Renal cortex interstitium (tissue), 11 donors: ENCODE data around the gene EXD1. TPM values are rescaled to one million over a fixed set of nuclear protein-coding genes. Genes with fewer than 3 reads are reported as not detected.
"Not testable (repeated sequence)": the region's sequence is repeated elsewhere in the genome, so short reads cannot be mapped to it uniquely, and the experiment has no call there.

Experiments
- DNase-seq, 11 donors: peaks; one replicate each; pipeline ENCODE4 v3.0.0-alpha.2; 2013; ENCODE audit warnings: low read depth in 9 of 11, low spot score in 4 of 11; ENCODE audit errors: extremely low read depth in 1 of 11
- polyA plus RNA-seq, 3 donors: library from polyadenylated mRNA; unstranded; fragments of 120-200 nt; gene quantifications; one replicate each; pipeline ENCODE4 v1.2.1, GENCODE V29; 2013; ENCODE audit not compliant: insufficient read length in 3 of 3

Gene EXD1
- polyA plus RNA-seq, 3 donors, result not detected

DNA sequence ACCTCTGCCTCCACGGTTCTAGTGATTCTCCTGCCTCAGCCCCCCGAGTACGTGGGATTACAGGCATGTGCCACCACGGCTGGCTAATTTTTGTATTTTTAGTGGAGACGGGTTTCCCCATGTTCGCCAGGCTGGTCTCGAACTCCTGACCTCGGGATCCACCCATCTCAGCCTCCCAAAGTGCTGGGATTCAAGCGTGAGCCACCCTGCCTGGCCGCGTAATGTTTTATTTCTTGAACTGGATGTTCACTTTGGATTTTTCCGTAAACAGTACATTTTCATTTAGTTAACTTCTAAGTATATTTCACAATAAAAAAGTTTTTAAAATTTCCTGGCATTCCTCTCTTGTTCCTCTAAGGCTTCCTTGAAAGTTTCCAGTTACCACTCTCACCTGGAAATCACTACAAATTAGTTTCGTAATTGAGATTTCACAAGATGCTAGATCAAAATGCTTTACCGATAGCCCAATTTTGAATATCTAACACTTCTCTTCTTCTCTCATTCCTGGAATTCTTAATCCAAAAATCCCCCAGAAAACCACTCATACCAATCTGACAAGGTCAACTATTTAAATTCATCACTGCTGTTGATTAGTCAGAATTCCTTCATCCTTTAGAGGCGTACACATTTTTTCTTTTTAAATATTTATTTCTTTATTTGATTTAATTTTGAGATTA lies 69.8 kb downstream of the EXD1 start:
- no peak for DNase-seq

DNA sequence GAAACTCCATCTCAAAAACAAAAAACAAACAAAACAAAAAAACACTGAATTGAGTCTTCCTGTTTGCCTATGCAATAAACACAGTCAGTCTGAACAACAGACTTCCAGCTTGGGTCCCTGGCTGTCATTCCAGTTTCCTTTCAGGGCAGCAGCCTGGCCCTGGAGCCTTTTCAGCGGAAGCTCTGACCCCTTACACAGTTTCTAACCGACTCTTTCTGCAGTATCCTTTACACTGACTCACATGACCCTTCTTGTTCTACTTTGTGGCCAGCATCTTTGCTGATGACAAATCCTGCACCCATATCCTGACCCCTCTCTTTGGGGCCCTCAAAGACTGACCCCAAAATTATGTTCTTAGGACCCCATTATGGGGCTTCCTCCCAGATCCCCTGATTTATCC lies 76.1 kb downstream of the EXD1 start:
- DNase-seq, result no peak

DNA sequence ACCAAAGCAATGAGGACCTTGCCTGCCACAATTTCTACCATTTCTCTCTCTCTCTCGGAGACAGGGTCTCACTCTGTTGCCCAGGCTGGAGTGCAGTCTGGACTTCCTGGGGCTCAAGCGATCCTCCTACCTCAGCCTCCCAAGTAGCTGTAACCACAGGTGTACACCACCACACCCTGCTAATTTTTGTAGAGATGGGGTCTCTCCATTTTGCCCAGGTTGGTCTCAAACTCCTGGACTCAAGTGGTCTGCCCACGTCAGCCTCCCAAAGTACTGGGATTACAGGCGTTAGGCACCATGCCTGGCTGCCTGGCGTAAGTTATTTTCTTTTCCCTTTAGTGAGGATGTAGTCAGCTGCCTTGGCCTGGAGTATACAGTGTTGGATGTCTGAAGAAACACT lies 76.8 kb downstream of the EXD1 start:
- no peak for DNase-seq

DNA sequence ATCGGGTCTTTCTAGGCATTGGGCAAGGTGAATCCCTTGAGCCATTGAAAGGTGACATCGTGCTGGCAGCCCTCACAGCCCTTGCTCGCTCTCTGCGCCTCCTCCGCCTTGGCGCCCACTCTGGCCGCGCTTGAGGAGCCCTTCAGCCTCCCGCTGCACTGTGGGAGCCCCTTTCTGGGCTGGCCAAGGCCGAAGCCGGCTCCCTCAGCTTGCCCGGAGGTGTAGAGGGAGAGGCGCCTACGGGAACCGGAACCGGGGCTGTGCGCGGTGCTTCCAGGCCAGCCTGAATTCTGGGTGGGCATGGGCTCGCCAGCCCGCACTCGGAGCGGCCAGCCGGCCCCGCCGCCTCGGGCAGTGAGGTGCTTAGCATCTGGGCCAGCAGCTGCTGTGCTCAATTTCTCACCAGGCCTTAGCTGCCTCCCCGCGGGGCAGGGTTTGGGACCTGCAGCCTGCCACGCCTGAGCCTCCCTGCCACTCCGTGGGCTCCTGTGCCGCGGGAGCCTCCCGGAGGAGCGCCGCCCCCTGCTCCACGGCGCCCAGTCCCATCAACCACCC lies 79.0 kb downstream of the EXD1 start:
- DNase-seq, result no peak

DNA sequence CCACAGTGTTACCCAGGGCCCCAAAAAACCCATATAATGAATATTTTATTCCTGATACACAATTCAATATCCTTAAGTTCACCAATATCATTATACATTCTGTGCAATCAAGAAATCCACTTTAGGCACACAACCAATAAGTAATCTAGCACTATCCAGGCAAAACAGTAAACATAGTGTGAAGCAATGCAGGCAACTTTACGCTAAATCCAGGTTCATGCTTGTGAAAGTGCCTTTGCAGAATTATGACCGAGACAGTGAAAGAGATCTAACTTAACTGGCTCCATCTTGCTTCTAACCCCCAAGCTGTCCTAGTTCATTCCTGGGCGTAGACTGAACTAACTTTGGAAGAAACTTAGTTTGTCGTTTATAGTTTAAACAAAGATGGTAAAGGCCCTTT lies 80.3 kb downstream of the EXD1 start:
- no peak for DNase-seq

- no peak for DNase-seq
These were observed 82.5 kb downstream of the EXD1 start for GRCh38 chr15:41148065-41148464.

DNA sequence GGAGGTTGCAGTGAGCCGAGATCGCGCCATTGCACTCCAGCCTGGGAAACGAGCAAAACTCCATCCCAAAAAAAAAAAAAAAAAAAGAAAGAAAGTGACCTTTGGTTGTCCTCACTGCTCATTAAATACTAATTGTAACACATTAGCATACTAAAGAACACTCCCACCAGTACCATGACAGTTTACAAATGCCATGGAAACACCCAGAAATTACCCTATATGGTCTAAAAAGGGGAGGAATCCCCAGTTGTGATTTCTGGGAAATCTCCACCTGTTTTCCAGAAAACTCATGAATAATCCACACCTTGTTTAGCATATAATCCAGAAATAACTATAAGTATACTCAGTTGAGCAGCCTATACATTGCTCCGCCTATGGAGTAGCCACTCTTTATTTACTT lies 90.9 kb downstream of the EXD1 start:
- DNase-seq, result no peak

GRCh38 chr15:41139112-41139511 lies 91.4 kb downstream of the EXD1 start:
- DNase-seq, result not testable (repeated sequence)

GRCh38 chr15:41135580-41135979 lies 95.0 kb downstream of the EXD1 start:
- not testable (repeated sequence) for DNase-seq

DNA sequence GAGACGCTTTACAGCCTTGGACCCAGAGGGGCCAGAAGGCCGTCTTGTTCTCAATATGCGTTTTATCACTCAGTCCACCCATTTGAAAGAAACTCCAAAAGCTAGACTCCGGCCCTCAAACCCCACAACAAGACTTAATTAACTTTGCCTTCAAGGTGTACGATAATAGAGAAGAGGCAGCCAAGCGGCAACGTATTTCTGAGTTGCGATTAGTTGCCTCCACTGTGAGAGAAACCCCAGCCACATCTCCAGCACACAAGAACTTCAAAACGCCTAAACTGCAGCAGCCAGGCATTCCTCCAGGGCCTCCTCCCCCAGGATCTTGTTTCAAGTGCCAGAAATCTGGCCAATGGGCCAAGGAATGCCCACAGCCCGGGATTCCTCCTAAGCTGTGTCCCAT lies 97.1 kb downstream of the EXD1 start:
- peak in 4 of 11 donors; percentile 23 to 42 (median 31) for DNase-seq

Other genes with a start within 250 kb of the EXD1 start
- gene INO80, start 114.5 kb downstream of the EXD1 start, polyA plus RNA-seq, result 10 to 100 TPM; 21.3 to 24.7 (median 22.4) TPM
- gene CHP1, start 511 bp upstream of the EXD1 start, polyA plus RNA-seq, result 10 to 100 TPM; 55.6 to 63.5 (median 62.3) TPM
- 10 to 100 TPM in 2 of 3 donors, 1 to 10 TPM in 1; 7.2 to 12.2 (median 10.5) TPM for gene OIP5, start 101.8 kb upstream of the EXD1 start, polyA plus RNA-seq
- 100 to 1,000 TPM in 2 of 3 donors, 10 to 100 TPM in 1; 87.8 to 119 (median 117) TPM for gene NUSAP1, start 102.1 kb upstream of the EXD1 start, polyA plus RNA-seq
- 10 to 100 TPM; 22.7 to 27.2 (median 25.8) TPM for gene NDUFAF1, start 171.7 kb upstream of the EXD1 start, polyA plus RNA-seq
- 10 to 100 TPM; 62.8 to 73.0 (median 66.3) TPM for gene RTF1, start 186.3 kb upstream of the EXD1 start, polyA plus RNA-seq